Measurements from ENCODE around the gene KIAA0232. TPM values are rescaled to one million over a fixed set of nuclear protein-coding genes. Genes with fewer than 3 reads are reported as not detected.
"Not testable (repeated sequence)": the region's sequence is repeated elsewhere in the genome, so short reads cannot be mapped to it uniquely, and the experiment has no call there.

The KIAA0232 gene
- polyA plus RNA-seq, 1 experiment: 25.0 TPM

GRCh38 chr4:6834867-6835266, 52.3 kb downstream of the KIAA0232 start:
- POLR2A ChIA-PET: interaction anchor here (1.0 kb wide), 1 partner anchor 51 kb away, joined by 3 read pairs; no protein-coding TSS in a partner anchor
- no peak for TF ChIP-seq CTCF (IDR thresholded peaks at IDR 0.05; ENCODE audit: low read depth, low read length)
- Histone ChIP-seq H3K4me3 (ENCODE audit: low read depth, low read length) (no peak overlapping the region), H3K9me3 (ENCODE audit: control insufficient read depth, insufficient read depth, low read length) (no peaks in the 10 kb centered on the region; the same call in 1 of the 2 replicates), H3K27ac (ENCODE audit: low read depth, low read length) (no peak overlapping the region), H3K27me3 (ENCODE audit: control insufficient read depth, insufficient read depth, low read length) (no peaks in the 10 kb centered on the region)
- CTCF ChIA-PET: interaction anchor here (0.9 kb wide), 1 partner anchor 38 kb away, joined by 3 read pairs; no protein-coding TSS in a partner anchor
- DNase-seq (ENCODE audit: low read depth, low spot score): no peak

- H3K27me3 ChIP-seq (ENCODE audit: control insufficient read depth, insufficient read depth, low read length); H3K9me3 ChIP-seq (ENCODE audit: control insufficient read depth, insufficient read depth, low read length); DNase-seq (ENCODE audit: low read depth, low spot score); H3K4me3 ChIP-seq (ENCODE audit: low read depth, low read length); POLR2A ChIA-PET; H3K27ac ChIP-seq (ENCODE audit: low read depth, low read length): not testable (repeated sequence)
- CTCF ChIA-PET: interaction anchor here (0.9 kb wide), 1 partner anchor 38 kb away, joined by 3 read pairs; no protein-coding TSS in a partner anchor
These were observed 53.1 kb downstream of the KIAA0232 start for GRCh38 chr4:6835616-6836015.

GRCh38 chr4:6837106-6837505, 54.6 kb downstream of the KIAA0232 start:
- H3K27ac ChIP-seq (ENCODE audit: low read depth, low read length); H3K9me3 ChIP-seq (ENCODE audit: control insufficient read depth, insufficient read depth, low read length); DNase-seq (ENCODE audit: low read depth, low spot score); CTCF ChIA-PET; H3K4me3 ChIP-seq (ENCODE audit: low read depth, low read length); POLR2A ChIA-PET; H3K27me3 ChIP-seq (ENCODE audit: control insufficient read depth, insufficient read depth, low read length): not testable (repeated sequence)

- no peak for TF ChIP-seq CTCF (IDR thresholded peaks at IDR 0.05; ENCODE audit: low read depth, low read length)
- POLR2A ChIA-PET: no interaction called here
- CTCF ChIA-PET: interaction anchor here (0.6 kb wide), 1 partner anchor 16 kb away, joined by 3 read pairs; no protein-coding TSS in a partner anchor
- H3K27ac ChIP-seq (ENCODE audit: low read depth, low read length): no peak overlapping the region
- no peak overlapping the region for H3K4me3 ChIP-seq (ENCODE audit: low read depth, low read length)
- DNase-seq (ENCODE audit: low read depth, low spot score): no peak
- no peaks in the 10 kb centered on the region; the same call in 1 of the 2 replicates for H3K9me3 ChIP-seq (ENCODE audit: control insufficient read depth, insufficient read depth, low read length)
- no peaks in the 10 kb centered on the region for H3K27me3 ChIP-seq (ENCODE audit: control insufficient read depth, insufficient read depth, low read length)
These were observed 57.1 kb downstream of the KIAA0232 start for GRCh38 chr4:6839579-6839978.

- no peak for DNase-seq (ENCODE audit: low read depth, low spot score)
- Histone ChIP-seq H3K27me3 (ENCODE audit: control insufficient read depth, insufficient read depth, low read length) (no peaks in the 10 kb centered on the region), H3K4me3 (ENCODE audit: low read depth, low read length) (no peak overlapping the region), H3K9me3 (ENCODE audit: control insufficient read depth, insufficient read depth, low read length) (no peaks in the 10 kb centered on the region; the same call in 1 of the 2 replicates), H3K27ac (ENCODE audit: low read depth, low read length) (no peak overlapping the region)
- no peak for TF ChIP-seq CTCF (IDR thresholded peaks at IDR 0.05; ENCODE audit: low read depth, low read length)
- ChIA-PET POLR2A (interaction anchor here (0.6 kb wide), 1 partner anchor 69 kb away, joined by 3 read pairs; the partner anchor contains the start of gene TBC1D14), CTCF (no interaction called here)
These were observed 57.8 kb downstream of the KIAA0232 start for GRCh38 chr4:6840062-6840976.

GRCh38 chr4:6845027-6845426, 62.5 kb downstream of the KIAA0232 start:
- Histone ChIP-seq H3K27ac (ENCODE audit: low read depth, low read length) (no peak overlapping the region), H3K27me3 (ENCODE audit: control insufficient read depth, insufficient read depth, low read length) (no peaks in the 10 kb centered on the region), H3K9me3 (ENCODE audit: control insufficient read depth, insufficient read depth, low read length) (no peaks in the 10 kb centered on the region), H3K4me3 (ENCODE audit: low read depth, low read length) (no peak overlapping the region)
- no peak for TF ChIP-seq CTCF (IDR thresholded peaks at IDR 0.05; ENCODE audit: low read depth, low read length)
- ChIA-PET CTCF (interaction anchor here (0.7 to 4.6 kb wide), 2 partner anchors 29 to 130 kb away, joined by 3 to 22 read pairs; no protein-coding TSS in a partner anchor), POLR2A (no interaction called here)
- DNase-seq (ENCODE audit: low read depth, low spot score): no peak
